Stimulated activated naive CD8-positive, alpha-beta T cell treated with anti-CD3 and anti-CD28 coated beads, Interleukin-15, Interleukin-2, amounts not matched to agents 100 ng/mL and 50 ng/mL, for 24 hours (primary cell): ENCODE measurements around the gene PAM16.
A peak's percentile ranks its signal among the peaks of the same experiment; 100 is the strongest.

Experiments used
- H3K27ac Mint-ChIP-seq: one replicate; pipeline ENCODE4 v1.8.0; 2021; ENCODE audit warnings: mild to moderate bottlenecking, mixed read lengths
- H3K27me3 Mint-ChIP-seq: one replicate; pipeline ENCODE4 v1.8.0; 2021; ENCODE audit warnings: mixed read lengths
- H3K36me3 Mint-ChIP-seq: one replicate; pipeline ENCODE4 v1.8.0; 2021; ENCODE audit warnings: low read depth, mixed read lengths
- H3K4me1 Mint-ChIP-seq: one replicate; pipeline ENCODE4 v1.8.0; 2021; ENCODE audit warnings: low read depth, mixed read lengths
- H3K4me3 Mint-ChIP-seq: one replicate; pipeline ENCODE4 v1.8.0; 2021; ENCODE audit warnings: mild to moderate bottlenecking, mixed read lengths
- H3K9me3 Mint-ChIP-seq: one replicate; pipeline ENCODE4 v1.8.0; 2021; ENCODE audit warnings: mixed read lengths

PAM16 gene

GRCh38 chr16:4377573-4378154 is 26.5 kb upstream of the PAM16 start:
- no peak overlapping the region for H3K4me3 Mint-ChIP-seq
- no peaks in the 10 kb centered on the region for H3K4me1 Mint-ChIP-seq
- H3K27me3 Mint-ChIP-seq, result no peaks in the 10 kb centered on the region
- H3K36me3 Mint-ChIP-seq, result no peaks in the 10 kb centered on the region
- no peaks in the 10 kb centered on the region for H3K9me3 Mint-ChIP-seq
- no peak overlapping the region for H3K27ac Mint-ChIP-seq

GRCh38 chr16:4376893-4377572 is 25.9 kb upstream of the PAM16 start:
- H3K27me3 Mint-ChIP-seq, result no peaks in the 10 kb centered on the region
- no peaks in the 10 kb centered on the region for H3K36me3 Mint-ChIP-seq
- no peak overlapping the region for H3K4me3 Mint-ChIP-seq
- no peak overlapping the region for H3K27ac Mint-ChIP-seq
- no peaks in the 10 kb centered on the region for H3K9me3 Mint-ChIP-seq
- H3K4me1 Mint-ChIP-seq, result no peaks in the 10 kb centered on the region

GRCh38 chr16:4376126-4376892 is 25.2 kb upstream of the PAM16 start:
- H3K27me3 Mint-ChIP-seq, result no peaks in the 10 kb centered on the region
- no peak overlapping the region for H3K4me3 Mint-ChIP-seq
- no peaks in the 10 kb centered on the region for H3K4me1 Mint-ChIP-seq
- H3K27ac Mint-ChIP-seq, result no peak overlapping the region
- no peaks in the 10 kb centered on the region for H3K36me3 Mint-ChIP-seq
- no peaks in the 10 kb centered on the region for H3K9me3 Mint-ChIP-seq

GRCh38 chr16:4375717-4376116 is 24.6 kb upstream of the PAM16 start:
- no peaks in the 10 kb centered on the region for H3K27me3 Mint-ChIP-seq
- no peak overlapping the region for H3K4me3 Mint-ChIP-seq
- H3K4me1 Mint-ChIP-seq, result no peaks in the 10 kb centered on the region
- no peak overlapping the region for H3K27ac Mint-ChIP-seq
- H3K36me3 Mint-ChIP-seq, result no peaks in the 10 kb centered on the region
- H3K9me3 Mint-ChIP-seq, result no peaks in the 10 kb centered on the region

GRCh38 chr16:4373909-4374742 is 23.0 kb upstream of the PAM16 start:
- no peak overlapping the region for H3K27ac Mint-ChIP-seq
- no peak overlapping the region for H3K4me3 Mint-ChIP-seq
- no peaks in the 10 kb centered on the region for H3K9me3 Mint-ChIP-seq
- no peaks in the 10 kb centered on the region for H3K27me3 Mint-ChIP-seq
- no peaks in the 10 kb centered on the region for H3K36me3 Mint-ChIP-seq
- H3K4me1 Mint-ChIP-seq, result no peaks in the 10 kb centered on the region

GRCh38 chr16:4373356-4373908 is 22.3 kb upstream of the PAM16 start:
- Mint-ChIP-seq H3K27me3 (no peaks in the 10 kb centered on the region), H3K4me1 (no peaks in the 10 kb centered on the region), H3K27ac (no peak overlapping the region), H3K36me3 (no peaks in the 10 kb centered on the region), H3K9me3 (no peaks in the 10 kb centered on the region), H3K4me3 (no peak overlapping the region)

GRCh38 chr16:4372578-4373355 is 21.6 kb upstream of the PAM16 start:
- H3K27me3 Mint-ChIP-seq, result no peaks in the 10 kb centered on the region
- H3K4me3 Mint-ChIP-seq, result no peak overlapping the region
- H3K4me1 Mint-ChIP-seq, result no peaks in the 10 kb centered on the region
- H3K9me3 Mint-ChIP-seq, result no peaks in the 10 kb centered on the region
- peaks cover under 1% of the 10 kb centered on the region for H3K36me3 Mint-ChIP-seq
- H3K27ac Mint-ChIP-seq, result no peak overlapping the region

- no peak overlapping the region for H3K27ac Mint-ChIP-seq
- H3K4me1 Mint-ChIP-seq, result no peaks in the 10 kb centered on the region
- peaks cover 7% of the 10 kb centered on the region for H3K36me3 Mint-ChIP-seq
- no peaks in the 10 kb centered on the region for H3K9me3 Mint-ChIP-seq
- no peaks in the 10 kb centered on the region for H3K27me3 Mint-ChIP-seq
- peak overlapping the region; percentile 76 for H3K4me3 Mint-ChIP-seq
Measured at GRCh38 chr16:4372001-4372577, 21.0 kb upstream of the PAM16 start.

- Mint-ChIP-seq H3K36me3 (peaks cover 7% of the 10 kb centered on the region), H3K4me1 (no peaks in the 10 kb centered on the region), H3K27ac (no peak within 1 kb of the TSS), H3K27me3 (no peaks in the 10 kb centered on the region), H3K4me3 (peak within 1 kb of the TSS; percentile 76), H3K9me3 (no peaks in the 10 kb centered on the region)
Measured at GRCh38 chr16:4371357-4372000, 20.4 kb upstream of the PAM16 start, which contains the start of gene VASN. TSS of gene VASN (plus strand) at chr16:4371848. CDS start at chr16:4380878, 9,030 bp downstream.

GRCh38 chr16:4370570-4371356 is 19.6 kb upstream of the PAM16 start:
- Mint-ChIP-seq H3K4me3 (no peak overlapping the region), H3K9me3 (no peaks in the 10 kb centered on the region), H3K27me3 (no peaks in the 10 kb centered on the region), H3K36me3 (peaks cover 7% of the 10 kb centered on the region), H3K4me1 (no peaks in the 10 kb centered on the region), H3K27ac (no peak overlapping the region)

- Mint-ChIP-seq H3K4me1 (no peaks in the 10 kb centered on the region), H3K27ac (no peak overlapping the region), H3K36me3 (peaks cover 7% of the 10 kb centered on the region), H3K9me3 (no peaks in the 10 kb centered on the region), H3K27me3 (no peaks in the 10 kb centered on the region), H3K4me3 (no peak overlapping the region)
Measured at GRCh38 chr16:4370151-4370550, 19.0 kb upstream of the PAM16 start.

GRCh38 chr16:4369007-4369733 is 18.0 kb upstream of the PAM16 start:
- Mint-ChIP-seq H3K4me3 (no peak overlapping the region), H3K27ac (no peak overlapping the region), H3K36me3 (peaks cover 7% of the 10 kb centered on the region), H3K4me1 (no peaks in the 10 kb centered on the region), H3K27me3 (no peaks in the 10 kb centered on the region), H3K9me3 (no peaks in the 10 kb centered on the region)
